ENCODE data around the gene MCRIP1.

GRCh38 chr17:81823820-81824550 lies 9.1 kb downstream of the MCRIP1 start:
- TF ChIP-seq CTCF (IDR thresholded peaks at IDR 0.05) (no peak), EP300 (IDR thresholded peaks at IDR 0.05) (no peak), POLR2A (IDR thresholded peaks at IDR 0.05) (no peak)
